HG02981 (cell line): ENCODE data around the gene NEDD4L.

Source experiments
- ATAC-seq: cut with Tn5 transposase; IDR thresholded peaks from one replicate; pipeline ENCODE4 v1.9.1; 2021; ENCODE audit warnings: mild to moderate bottlenecking, moderate library complexity; ENCODE audit not compliant: unreplicated experiment

The NEDD4L gene

DNA sequence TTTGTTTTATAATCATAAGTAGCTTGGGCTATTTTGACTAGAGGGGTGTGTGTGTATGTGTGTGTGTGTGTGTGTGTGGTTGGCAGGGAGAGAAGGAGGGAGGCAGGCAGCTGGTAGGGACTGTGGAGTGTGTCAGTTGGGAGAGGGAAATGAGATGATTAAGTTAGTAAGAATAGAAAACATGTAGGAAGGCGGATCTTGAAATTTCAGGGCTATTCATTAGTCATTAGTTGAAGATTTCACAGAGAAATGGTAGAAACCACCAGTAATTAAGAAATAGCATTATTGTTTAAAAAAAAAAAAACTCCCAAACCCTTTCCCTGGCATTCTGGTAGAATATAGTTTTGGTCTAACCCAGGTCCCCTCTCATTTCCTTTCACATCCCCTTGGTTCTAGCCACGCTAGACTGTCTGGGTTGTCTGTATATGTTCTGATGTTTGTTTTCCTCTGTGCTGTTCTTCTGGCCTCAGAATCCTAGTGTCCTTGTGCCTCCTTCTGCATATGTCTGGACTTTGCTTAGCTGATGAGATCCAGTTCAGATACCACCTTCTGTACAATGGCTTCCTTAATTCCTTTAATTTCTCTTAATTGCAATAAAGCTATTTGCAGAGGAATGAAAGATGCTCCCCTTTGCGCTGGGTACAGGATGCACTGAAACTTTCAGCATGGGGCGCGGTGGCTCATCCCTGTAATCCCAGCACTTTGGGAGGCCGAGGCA, 161.6 kb downstream of the NEDD4L start:
- no peak for ATAC-seq

DNA sequence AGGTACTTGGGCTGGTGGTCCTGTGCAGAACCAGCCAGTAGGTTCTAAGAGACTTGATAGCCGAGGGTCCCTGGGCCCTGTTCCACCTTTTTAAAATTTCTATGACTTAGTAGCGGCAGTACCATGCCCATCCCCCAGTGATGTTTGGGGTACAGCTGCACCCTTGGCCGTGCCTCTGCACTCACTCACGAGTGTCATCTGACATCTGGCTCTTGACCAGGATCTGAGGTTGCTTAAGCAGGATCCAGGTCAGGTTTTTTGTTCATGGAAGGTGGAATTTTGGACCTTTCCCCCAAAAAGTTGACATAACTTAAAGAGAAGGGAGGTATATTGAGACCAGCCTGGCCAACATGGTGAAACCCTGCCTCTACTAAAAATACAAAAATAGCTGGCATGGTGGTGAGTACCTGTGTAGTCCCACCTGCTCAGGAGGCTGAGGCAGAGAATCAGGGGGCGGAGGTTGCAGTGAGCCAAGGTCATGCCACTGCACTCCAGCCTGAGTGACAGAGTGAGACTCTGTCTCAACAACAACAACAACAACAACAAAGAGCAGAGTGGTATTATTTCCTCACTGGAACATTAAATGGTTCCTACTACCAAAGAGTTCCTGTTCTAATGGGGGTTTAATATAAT, 163.6 kb downstream of the NEDD4L start:
- no peak for ATAC-seq

DNA sequence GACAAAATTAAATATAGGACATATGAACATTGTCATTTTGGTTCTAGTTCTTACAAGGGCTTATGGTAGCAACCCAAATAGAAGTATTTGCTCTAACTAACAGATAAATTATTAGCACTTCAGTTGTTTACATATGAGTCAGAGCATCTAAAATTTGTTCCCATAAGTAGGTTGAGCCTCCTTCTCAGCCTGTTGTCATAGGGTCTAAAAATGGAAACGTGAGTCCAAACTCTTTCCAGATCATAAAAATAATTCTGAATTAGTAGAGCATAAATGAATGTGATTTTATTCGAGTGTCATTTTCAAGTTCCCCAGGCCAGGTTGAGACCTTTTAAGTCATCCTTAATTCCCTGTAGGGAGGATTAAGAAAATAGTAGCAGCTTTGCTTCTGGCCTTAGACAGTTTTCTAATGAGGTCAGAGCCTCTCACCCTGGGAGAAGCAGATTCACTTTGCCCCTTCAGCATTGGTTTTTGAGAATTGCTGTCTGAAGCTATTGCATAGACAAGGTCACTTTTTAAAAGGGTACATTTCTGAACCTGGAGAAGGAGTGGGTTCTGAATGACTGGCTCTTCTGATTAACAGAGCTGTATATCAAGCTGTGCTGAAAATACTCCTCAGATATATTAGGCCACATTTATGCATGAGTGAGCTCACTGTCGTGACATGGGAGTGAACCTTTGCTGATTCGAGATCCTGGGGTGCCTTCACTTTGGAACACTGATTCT, 164.3 kb downstream of the NEDD4L start:
- ATAC-seq = no peak

DNA sequence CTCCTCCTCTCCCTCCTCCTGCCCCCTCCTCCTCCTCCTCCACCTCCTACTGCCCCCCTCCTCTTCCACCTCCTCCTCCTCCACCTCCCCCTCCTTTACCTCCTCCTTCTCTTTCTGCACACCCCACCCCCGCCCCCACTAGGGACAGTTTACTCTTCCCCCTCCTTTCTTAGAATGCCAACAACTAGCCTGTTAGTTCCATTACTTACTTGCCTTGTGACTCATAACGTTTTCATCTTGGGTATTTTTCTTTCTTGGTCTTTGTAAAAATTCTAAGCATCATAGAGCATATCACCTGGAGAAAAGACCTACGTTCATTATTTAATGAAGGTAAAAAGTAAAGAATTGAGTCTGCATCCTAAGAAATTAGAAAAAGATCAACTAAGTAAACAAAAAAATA, 165.3 kb downstream of the NEDD4L start:
- ATAC-seq = no peak

GRCh38 chr18:58211510-58211909, 167.5 kb downstream of the NEDD4L start:
- ATAC-seq = no peak

GRCh38 chr18:58212274-58212673, 168.2 kb downstream of the NEDD4L start:
- ATAC-seq = no peak

DNA sequence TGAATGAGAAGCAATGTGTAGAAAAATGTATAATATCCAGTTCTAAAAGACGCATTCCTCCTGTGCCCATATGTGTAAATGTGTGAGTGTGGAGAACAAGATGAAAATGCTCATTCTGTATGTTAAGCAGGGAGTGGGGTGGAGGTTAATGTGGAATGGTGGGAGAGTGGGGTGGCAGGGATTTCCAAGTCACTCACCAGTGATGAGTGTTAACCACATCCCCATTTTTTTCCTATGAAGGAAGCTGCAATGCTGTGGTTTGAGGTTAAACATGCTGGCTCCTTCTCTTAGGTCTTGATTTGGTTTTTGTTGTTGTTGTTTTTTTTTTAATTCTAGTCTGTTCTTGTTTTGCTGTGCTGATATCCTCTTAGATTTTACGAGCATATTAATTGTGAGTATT, 169.4 kb downstream of the NEDD4L start:
- no peak for ATAC-seq

DNA sequence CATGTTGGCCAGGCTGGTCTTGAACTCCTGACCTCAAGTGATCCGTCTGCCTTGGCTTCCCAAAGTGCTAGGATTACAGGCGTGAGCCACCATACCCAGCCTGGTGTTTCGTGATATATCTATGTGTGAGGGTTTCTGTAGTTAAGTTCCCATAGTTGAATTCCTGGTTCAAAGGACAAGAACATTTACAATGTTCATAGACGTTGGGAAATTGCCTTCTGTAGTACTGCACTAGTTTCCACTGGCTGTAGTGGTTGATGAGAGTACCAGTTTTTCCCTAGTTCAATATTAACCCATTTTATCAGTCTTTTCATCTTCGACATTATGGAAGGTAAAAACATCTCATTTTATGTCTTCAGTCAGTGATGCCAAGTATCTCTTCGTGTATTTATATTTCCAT, 171.0 kb downstream of the NEDD4L start:
- no peak for ATAC-seq

DNA sequence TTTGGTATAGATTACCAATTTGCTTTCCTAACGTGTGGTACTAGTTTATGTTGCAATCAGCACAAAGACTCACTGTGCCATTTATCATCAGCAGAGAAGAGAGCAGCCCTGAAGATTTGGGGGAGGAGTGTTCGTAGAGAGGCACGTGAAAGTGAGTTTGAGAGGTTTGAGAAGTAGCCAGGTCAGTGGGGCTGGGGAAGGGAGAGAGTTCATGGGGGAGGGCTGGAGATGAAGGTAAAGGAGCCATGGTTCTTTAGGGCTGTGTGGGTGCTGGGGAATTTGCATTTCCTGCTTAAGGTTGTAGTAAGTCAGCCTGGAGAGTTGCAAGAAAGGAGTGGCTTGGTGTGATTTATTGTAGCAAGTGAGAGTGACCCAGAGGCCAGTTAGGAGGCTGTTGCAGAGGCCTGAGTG, 172.1 kb downstream of the NEDD4L start:
- peak; percentile 42 for ATAC-seq

- ATAC-seq = no peak
Observed at GRCh38 chr18:58217052-58217451, 173.0 kb downstream of the NEDD4L start.

- ATAC-seq = no peak
Observed at GRCh38 chr18:58218117-58218516, 174.1 kb downstream of the NEDD4L start.

DNA sequence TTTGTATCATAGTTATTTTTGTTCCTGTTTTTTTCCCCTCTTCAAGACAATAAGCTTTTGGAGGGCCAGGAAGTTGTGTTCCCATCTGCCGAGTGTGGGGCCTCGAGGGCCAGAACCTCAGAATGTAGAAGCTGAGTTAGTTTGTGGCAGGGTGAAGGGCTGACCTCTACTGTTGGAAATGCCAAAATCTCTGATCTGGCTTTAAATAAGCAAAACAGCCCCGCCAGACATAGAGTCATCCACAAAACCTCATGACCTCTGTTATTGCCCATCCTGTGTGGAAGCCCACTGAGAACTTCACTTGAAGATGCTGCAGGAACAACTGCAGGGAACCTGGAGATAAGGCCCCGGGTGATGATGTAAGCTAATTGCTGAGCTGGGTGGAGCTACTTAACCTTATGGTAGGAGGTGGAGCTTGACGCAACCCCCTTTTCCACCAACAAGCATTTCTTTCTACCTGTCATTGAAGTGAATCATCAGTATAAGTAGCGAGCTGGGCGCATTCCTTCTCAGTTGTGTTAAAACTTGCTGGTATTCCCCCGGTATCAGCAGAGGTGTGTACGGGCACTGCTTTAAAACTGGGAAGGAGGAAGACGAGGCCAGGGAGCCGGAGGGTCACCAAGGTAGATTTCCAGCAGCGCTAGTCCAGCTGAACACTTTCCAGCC, 177.2 kb downstream of the NEDD4L start:
- no peak for ATAC-seq

DNA sequence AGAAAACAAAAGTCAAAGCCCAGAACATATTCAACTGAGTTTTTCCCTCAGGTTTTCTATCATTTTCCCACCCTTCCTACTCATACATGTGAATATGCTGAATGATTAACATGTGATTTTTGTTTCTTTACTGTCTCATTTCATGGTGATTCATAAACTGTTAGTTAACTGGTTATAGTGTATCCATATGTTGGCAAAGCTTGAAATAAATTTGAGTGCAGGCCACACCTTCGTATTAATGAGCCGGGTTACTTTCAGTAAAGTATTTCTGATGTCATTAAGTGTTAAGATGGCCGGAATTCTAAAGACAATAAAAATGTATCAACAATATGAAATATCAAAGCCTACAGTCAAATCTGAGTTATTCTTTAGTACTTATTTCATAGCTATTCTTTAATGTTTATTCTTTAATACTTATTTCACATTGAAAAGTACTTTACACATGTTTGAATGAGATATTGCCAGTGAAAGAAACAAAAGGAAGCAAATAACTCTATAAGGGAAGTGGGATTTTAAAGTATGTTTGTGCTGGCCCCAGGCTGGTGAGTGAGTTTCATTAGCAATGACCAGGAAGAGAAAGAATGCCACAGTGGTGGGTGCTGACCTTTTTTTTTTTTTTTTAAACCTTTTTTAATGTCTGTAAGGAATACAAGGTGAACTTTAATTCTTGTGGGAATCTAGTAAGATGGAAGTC, 178.6 kb downstream of the NEDD4L start:
- ATAC-seq = no peak

DNA sequence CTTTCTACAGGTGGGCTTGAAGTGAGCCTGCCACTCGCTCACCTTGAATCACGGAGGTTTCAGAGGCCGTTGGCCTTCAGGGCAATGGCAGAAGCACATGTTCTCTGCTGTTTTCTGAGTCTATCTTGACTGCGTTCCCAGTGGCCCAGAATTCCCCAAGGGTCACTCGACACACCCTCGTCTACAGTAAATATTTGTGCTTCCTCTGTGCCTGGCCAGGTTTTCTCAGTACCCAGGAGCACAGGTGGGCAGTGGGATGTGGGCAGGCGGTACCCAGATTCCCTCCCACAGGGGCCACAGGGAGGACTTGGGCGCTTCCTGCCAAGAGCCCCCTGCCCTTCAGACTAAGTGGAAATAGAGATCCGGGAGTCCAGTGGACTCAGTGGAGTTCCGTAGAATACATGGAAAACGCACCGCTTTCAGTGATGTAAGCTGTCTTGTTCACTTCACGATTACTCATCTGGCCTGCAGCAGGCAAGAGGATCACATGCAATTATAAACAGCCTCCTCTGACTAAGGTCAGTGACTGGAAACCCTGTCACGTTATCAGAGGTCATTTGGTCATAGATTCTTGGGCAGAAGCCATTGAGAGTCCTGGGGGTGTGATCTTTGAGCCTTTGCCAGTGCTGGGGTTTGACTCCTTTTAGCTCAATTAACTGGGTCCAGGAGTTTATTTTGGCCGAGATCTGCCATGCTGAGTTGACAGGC, 179.8 kb downstream of the NEDD4L start:
- ATAC-seq = no peak

- ATAC-seq = no peak
Observed at GRCh38 chr18:58224425-58224750, 180.4 kb downstream of the NEDD4L start.

DNA sequence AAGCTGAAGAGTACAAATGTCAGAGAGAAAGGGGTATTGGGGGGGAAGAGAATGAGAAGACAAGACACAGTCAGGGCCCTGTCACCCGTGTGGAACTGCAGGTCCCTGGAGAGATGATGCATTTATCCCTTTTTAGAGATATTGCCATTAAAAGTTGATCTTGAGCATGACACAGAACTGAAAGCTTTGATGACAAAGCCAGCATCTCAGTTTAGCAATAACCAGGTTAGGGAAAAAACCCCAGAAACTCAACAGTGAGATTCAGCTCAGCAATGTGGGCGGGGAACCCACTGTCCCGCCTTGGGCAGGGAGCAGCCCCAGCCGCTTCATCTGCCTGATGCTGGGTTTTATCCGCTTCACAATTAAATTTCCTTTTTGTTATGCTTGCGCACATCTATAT, 181.1 kb downstream of the NEDD4L start:
- ATAC-seq = peak; percentile 90

- ATAC-seq = no peak
Observed at GRCh38 chr18:58226429-58226828, 182.4 kb downstream of the NEDD4L start.

DNA sequence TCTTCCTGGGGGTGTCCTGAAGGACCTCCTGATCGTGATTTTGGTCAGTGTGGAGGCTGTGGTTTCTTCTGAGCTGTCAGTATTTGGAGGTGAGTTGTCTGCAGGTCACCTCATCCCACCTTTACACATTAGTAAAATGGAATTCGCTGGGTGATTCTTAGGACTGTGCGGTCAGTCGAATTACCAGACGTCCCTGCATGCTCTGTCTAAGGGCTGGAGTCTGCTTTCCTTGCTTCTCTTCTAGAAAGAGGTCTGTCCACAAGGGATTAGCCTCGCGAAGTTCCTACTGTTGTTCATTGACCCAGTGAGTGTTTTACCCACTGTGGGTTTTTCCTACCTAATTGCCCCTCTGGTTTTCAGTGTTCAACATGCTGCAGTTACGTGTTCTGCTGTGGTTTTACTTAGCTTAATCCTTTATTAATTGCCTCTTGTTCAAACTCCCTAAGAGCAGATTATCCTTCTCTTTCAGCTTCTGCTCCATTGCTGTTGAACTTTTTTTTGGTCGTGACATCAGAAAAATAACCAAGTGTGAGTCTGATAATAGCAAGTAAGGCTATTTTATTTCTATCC, 183.4 kb downstream of the NEDD4L start:
- ATAC-seq = no peak

DNA sequence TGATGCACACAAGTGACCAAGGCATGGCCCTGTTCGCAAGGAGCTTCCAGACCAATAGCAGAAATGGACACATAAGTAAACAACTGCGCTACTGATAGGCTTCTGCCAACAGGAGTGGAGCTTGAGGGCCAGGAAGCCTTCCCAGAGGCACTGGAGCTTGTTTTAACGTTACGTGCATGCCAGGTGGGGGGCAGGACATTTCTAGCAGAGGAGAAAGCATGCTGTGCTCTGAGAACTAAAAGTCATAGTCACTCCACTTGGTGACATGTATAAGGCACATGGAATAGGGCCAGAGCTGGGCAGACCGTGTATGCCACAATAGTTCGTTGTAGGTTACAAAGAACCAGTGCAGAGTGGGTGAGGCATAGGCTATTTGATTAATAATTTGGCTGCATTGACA, 184.2 kb downstream of the NEDD4L start:
- no peak for ATAC-seq

DNA sequence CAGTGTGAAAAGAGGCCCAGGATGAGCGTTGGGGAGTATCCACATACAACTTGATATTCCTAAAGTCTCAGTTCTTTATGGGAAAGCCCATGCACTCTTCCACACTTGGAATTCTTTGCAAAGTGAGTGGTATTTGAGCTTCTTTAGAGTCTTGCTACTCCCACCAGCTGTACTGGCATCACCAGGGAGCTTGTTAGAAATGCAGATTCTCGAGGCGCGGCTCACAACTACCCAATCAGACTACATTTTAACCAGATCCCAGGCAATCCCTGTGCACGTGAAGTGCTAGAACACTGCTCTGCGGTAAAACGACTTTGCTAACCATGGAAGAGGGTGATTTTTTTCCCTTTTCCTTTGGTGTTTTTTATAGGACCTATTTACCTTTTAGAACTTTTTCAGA, 184.7 kb downstream of the NEDD4L start:
- ATAC-seq = no peak
